CD4-positive, alpha-beta T cell (primary cell): ENCODE measurements around the gene WIPI1. TPM values are rescaled to one million over a fixed set of nuclear protein-coding genes. Genes with fewer than 3 reads are reported as not detected.

Source experiments
- ATAC-seq: fragments of 200-7000 bp; cut with Tn5 transposase; one replicate; pipeline ENCODE4 v1.10.0; 2022; ENCODE audit warnings: mild to moderate bottlenecking; ENCODE audit not compliant: poor library complexity
- CTCF ChIA-PET: fragments of 350-600 bp; sonication (Branson Sonifier 250); formaldehyde crosslinking; loops from one replicate; lab custom pipeline; 2021; ENCODE audit warnings: antibody characterized with exemption, inconsistent platforms; lab: Charles Lee
- POLR2A ChIA-PET: fragments of 350-600 bp; sonication (Branson Sonifier 250); formaldehyde crosslinking; loops from one replicate; lab custom pipeline; 2021; ENCODE audit warnings: antibody characterized with exemption, inconsistent platforms; lab: Charles Lee
- DNase-seq, 14 experiments: peaks; one replicate each; pipeline ENCODE4 v3.0.0-alpha.2; 2013 to 2020; ENCODE audit warnings: mixed read lengths in 2 of 14
- H3K27ac ChIP-seq, 2 donors: one replicate each; pipeline versions ENCODE4 v1.5.1 to v1.7.0; 2013; ENCODE audit warnings: low read length in 2 of 2, low read depth in 1 of 2, mild to moderate bottlenecking in 1 of 2
- H3K27me3 ChIP-seq, 2 experiments: 1 replicate in 1 of 2; 2 replicates in 1 of 2; pipeline versions ENCODE4 v1.6.1 to v1.7.0; 2013; ENCODE audit warnings: low read length in 2 of 2, control low read depth in 1 of 2, mild to moderate bottlenecking in 1 of 2, moderate library complexity in 1 of 2; ENCODE audit not compliant: insufficient read depth in 2 of 2, control insufficient read depth in 1 of 2
- H3K36me3 ChIP-seq: one replicate; pipeline ENCODE4 v1.6.1; 2013; ENCODE audit warnings: low read length, control low read depth; ENCODE audit not compliant: insufficient read depth
- H3K4me1 ChIP-seq: one replicate; pipeline ENCODE4 v1.6.1; 2013; ENCODE audit warnings: low read length, control low read depth; ENCODE audit not compliant: insufficient read depth
- H3K4me3 ChIP-seq: one replicate; pipeline ENCODE4 v1.5.1; 2013; ENCODE audit warnings: mild to moderate bottlenecking, low read length, moderate library complexity
- H3K9me3 ChIP-seq, 2 experiments: 1 replicate in 1 of 2; 2 replicates in 1 of 2; pipeline versions ENCODE4 v1.6.1 to v1.7.0; 2013; ENCODE audit warnings: low read length in 2 of 2, mild to moderate bottlenecking in 2 of 2, control low read depth in 1 of 2, moderate library complexity in 1 of 2; ENCODE audit not compliant: control insufficient read depth in 1 of 2, insufficient read depth in 1 of 2
- H3K27ac Mint-ChIP-seq: one replicate; pipeline ENCODE4 v1.8.0; 2020; ENCODE audit warnings: mixed read lengths
- H3K27me3 Mint-ChIP-seq: one replicate; pipeline ENCODE4 v1.8.0; 2021; ENCODE audit warnings: mixed read lengths
- H3K36me3 Mint-ChIP-seq: one replicate; pipeline ENCODE4 v1.8.0; 2021; ENCODE audit warnings: low read depth, mixed read lengths
- H3K4me1 Mint-ChIP-seq: one replicate; pipeline ENCODE4 v1.8.0; 2021; ENCODE audit warnings: low read depth, mixed read lengths
- H3K4me3 Mint-ChIP-seq: one replicate; pipeline ENCODE4 v1.8.0; 2020; ENCODE audit warnings: mild to moderate bottlenecking, mixed read lengths
- H3K9me3 Mint-ChIP-seq: one replicate; pipeline ENCODE4 v1.8.0; 2020; ENCODE audit warnings: mixed read lengths
- CTCF ChIP-seq: fragments of 200-600 bp; IDR thresholded peaks from one replicate; pipeline ENCODE4 v1.8.0; 2022; ENCODE audit warnings: antibody characterized with exemption, mild to moderate bottlenecking
- intact Hi-C, 2 experiments: fragments of 100-400 bp; cut with DNase I in 1 of 2; cut with micrococcal nuclease in 1 of 2; formaldehyde crosslinking; loops; one replicate each; pipeline versions ENCODE4 v1.15.1 to v1.9.0; 2023 to 2025; cut with DNase I, micrococcal nuclease
- total RNA-seq, 174 experiments: library from RNA in 2 of 174; stranded (reverse) in 2 of 174; gene quantifications; one replicate each; pipeline ENCODE4 v1.2.3 and lab custom pipeline; 2021 to 2026

The WIPI1 gene
- total RNA-seq, 2 experiments from 2014 or later = 2.0 to 2.6 TPM

DNA sequence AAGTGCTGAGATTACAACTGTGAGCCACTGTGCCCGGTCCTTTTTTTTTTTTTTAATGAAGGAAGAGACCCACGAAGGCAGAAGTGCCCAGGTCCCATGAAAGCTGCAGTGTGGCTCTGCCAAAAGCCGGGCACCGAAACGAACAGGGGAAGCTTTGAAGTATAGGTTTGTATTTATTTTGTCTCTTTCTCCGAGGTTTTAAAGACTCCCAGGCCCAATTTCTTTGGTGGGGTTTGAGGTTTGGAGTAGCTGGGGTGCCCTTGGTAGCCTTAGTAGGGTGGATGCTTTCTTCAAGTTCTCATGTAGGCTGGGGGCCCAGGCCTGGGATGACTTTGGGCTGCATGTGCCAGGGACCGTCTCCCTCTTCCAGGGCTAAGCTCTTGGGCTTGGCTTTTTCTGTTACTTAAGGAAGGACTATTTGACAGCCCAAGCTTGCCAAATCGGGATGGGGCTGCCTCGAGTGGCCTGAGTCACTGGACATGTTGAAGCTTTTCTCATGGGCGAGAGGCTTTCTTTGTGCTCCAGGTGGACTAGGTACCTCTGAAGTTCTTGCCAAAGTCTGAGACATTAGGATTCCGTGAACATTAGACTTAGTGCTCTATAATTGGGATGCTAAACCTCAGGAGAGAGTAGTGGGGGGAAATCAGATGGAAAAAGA is 66.3 kb downstream of the WIPI1 start:
- no peak overlapping the region for H3K4me3 ChIP-seq
- CTCF ChIA-PET = no interaction called here
- no peaks in the 10 kb centered on the region for H3K9me3 Mint-ChIP-seq
- DNase-seq = no peak
- POLR2A ChIA-PET = no interaction called here
- no peaks in the 10 kb centered on the region for H3K27me3 Mint-ChIP-seq
- no peaks in the 10 kb centered on the region for H3K4me1 ChIP-seq
- no peaks in the 10 kb centered on the region for H3K27me3 ChIP-seq
- no peak overlapping the region for H3K27ac Mint-ChIP-seq
- H3K4me1 Mint-ChIP-seq = no peaks in the 10 kb centered on the region
- ATAC-seq = no peak
- H3K36me3 ChIP-seq = peaks cover 3% of the 10 kb centered on the region
- H3K9me3 ChIP-seq = peaks cover 8 to 11% of the 10 kb centered on the region in 2 experiments
- no peak overlapping the region for H3K4me3 Mint-ChIP-seq
- TF ChIP-seq CTCF = no peak
- no peak overlapping the region for H3K27ac ChIP-seq
- intact Hi-C loops = no loop called here
- H3K36me3 Mint-ChIP-seq = peaks cover 10% of the 10 kb centered on the region

- peaks cover 11% of the 10 kb centered on the region for H3K4me1 Mint-ChIP-seq
- DNase-seq (no peak), ATAC-seq (no peak)
- H3K27ac ChIP-seq = no peak overlapping the region
- no peaks in the 10 kb centered on the region for H3K9me3 ChIP-seq
- H3K36me3 Mint-ChIP-seq = no peaks in the 10 kb centered on the region
- H3K4me3 ChIP-seq = no peak overlapping the region
- no peaks in the 10 kb centered on the region for H3K9me3 Mint-ChIP-seq
- no peaks in the 10 kb centered on the region for H3K27me3 Mint-ChIP-seq
- H3K27me3 ChIP-seq = no peaks in the 10 kb centered on the region
- H3K36me3 ChIP-seq = no peaks in the 10 kb centered on the region
- H3K27ac Mint-ChIP-seq = no peak overlapping the region
- ChIA-PET CTCF (no interaction called here), POLR2A (interaction anchor here (0.7 kb wide), 1 partner anchor 25 kb away, joined by 3 read pairs; no protein-coding TSS in a partner anchor)
- intact Hi-C loops = no loop called here
- H3K4me3 Mint-ChIP-seq = no peak overlapping the region
- no peak for TF ChIP-seq CTCF
- H3K4me1 ChIP-seq = peaks cover 2% of the 10 kb centered on the region
Measured at GRCh38 chr17:68389041-68389440, 68.3 kb downstream of the WIPI1 start.

- intact Hi-C loops = no loop called here
- no peak overlapping the region for H3K27ac ChIP-seq
- Mint-ChIP-seq H3K9me3 (no peaks in the 10 kb centered on the region), H3K4me3 (no peak overlapping the region), H3K36me3 (no peaks in the 10 kb centered on the region), H3K27ac (no peak overlapping the region), H3K27me3 (no peaks in the 10 kb centered on the region), H3K4me1 (peaks cover 25% of the 10 kb centered on the region)
- no peak for ATAC-seq
- H3K36me3 ChIP-seq = no peaks in the 10 kb centered on the region
- TF ChIP-seq CTCF = no peak
- POLR2A ChIA-PET = no interaction called here
- no peaks in the 10 kb centered on the region for H3K27me3 ChIP-seq
- no peak overlapping the region for H3K4me3 ChIP-seq
- peaks cover 13% of the 10 kb centered on the region for H3K4me1 ChIP-seq
- DNase-seq = no peak
- CTCF ChIA-PET = no interaction called here
- no peaks in the 10 kb centered on the region for H3K9me3 ChIP-seq
Measured at GRCh38 chr17:68387435-68388218, 69.7 kb downstream of the WIPI1 start.
